ELR (cell line): Measurements from ENCODE around the gene TMC4.

Experiments
- DNase-seq: peaks from one replicate; pipeline ENCODE4 v3.0.0-alpha.2; 2015; ENCODE audit warnings: low read depth

Gene TMC4

DNA sequence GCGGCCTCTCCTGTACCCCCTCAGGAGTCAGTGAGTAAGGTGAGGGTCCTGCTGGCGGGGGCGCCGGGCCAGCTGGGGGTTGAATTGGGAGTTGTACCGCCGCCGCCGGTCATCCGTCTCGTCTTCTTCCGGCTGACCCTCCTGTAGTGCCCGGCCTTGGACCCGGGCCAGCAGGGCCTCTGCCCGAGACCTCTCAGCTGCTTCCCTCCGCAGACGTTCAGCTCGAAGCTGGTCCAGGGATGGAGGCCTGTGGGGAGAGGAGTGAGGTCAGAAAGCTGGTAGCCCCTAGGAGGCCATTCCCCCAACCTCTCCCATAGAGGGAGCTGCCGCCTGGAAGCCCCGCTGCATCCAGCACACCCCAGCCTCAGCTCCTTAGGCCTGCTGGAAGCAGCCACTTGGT, 17.3 kb downstream of the TMC4 start:
- no peak for DNase-seq

DNA sequence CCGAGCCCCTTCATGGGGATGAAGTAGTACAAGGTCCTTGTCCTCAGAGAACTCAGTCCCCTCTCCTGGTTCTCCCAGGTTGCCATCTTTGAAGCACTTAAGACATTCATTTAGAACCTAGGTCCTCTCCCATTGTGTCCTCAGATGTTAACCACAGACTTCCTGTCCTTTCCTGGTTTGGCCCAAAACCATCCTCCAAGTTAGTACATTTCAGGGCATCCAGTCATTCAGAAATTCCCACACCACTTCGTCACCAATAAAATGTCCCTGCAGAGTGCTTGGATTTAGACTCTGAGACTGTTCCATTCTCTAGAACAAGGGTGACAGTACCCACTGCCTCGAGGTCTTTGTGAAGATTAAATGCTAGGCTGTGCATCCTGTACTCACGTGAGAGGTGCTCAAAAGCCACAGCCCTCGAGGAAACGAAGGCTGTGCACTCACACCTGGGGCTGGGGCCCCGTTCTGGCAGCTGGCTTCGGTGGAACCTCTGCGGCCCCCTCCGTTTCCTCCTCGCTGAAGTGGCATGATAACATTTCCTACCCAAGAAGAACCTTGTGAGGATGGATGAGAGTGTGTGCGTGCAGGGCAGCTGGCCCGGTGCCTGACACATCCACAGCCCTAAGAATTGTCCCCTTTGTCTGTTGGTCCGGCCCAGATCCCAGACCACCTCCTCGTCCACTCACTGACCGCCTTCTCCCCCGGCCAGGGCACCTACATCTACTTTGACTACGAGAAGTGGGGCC, 18.2 kb downstream of the TMC4 start:
- peak; percentile 72 for DNase-seq

DNA sequence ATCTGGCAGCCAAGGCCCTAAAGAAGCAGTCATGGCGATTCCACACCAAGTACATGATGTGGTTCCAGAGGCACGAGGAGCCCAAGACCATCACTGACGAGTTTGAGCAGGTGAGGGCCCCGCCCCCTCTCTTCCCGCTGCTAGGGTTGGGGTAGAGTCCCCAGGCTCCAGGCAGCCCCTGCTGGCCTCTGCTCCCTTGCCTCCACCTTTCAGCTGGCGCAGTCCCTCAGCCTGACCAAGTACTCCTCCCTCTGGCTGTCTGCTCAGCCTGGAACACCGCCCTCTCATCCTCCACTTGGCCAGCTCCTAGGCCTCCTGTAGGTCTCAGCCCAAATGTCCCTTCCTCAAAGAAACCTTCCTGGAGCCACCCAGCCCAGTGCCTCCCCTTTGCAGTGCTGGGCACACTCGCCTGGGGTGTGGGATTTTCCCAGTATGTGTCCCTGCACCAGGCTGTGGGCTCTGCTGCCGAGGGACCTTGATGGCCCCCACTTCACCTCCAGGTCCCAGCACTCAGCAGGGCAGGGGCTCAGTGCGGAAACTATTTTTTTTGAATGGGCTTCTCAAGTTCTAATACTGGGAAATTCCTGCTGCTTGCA, 19.1 kb downstream of the TMC4 start:
- DNase-seq = no peak

DNA sequence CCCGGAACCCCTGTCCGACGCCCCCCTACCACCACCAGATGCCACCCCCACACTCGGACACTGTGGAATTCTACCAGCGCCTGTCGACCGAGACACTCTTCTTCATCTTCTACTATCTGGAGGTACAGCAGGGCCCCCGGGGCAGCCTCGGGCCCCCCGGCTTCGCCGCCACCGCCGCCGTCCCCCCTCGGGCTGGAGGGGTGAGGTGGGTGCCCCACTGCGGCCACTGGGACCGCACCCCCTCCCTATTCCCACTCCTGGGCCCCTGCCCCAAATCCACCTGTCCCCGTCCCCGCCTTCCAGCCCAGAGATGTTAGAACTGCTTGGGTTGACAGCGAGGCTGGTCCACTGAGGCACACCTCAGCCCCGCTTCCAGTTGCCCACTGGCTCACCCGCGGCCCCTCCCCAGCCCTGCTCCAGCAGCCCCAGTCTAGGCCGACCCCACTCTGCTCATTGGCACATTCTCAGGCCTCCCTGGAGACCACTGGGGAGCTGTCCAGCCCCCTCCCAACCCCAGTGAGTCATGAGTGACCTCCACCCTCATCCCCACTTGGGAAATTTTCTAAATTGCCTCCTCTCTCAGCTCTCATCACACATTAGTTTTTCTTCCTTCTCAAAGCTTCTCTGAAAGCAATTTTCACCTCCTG, 20.0 kb downstream of the TMC4 start:
- DNase-seq = no peak

DNA sequence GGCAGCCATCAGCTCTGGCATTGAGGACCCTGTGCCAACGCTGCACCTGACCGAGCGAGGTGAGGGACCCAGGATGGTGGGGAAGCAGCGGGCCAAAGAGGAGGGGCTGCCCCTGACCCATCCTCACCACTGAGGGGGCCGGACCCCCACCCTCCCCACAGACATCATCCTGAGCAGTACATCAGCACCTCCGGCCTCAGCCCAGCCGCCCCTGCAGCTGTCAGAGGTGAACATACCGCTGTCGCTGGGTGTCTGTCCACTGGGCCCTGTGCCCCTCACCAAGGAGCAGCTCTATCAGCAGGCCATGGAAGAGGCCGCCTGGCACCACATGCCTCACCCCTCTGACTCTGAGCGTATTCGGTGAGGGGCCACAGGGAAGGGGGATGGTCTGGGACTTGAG, 20.7 kb downstream of the TMC4 start:
- no peak for DNase-seq

DNA sequence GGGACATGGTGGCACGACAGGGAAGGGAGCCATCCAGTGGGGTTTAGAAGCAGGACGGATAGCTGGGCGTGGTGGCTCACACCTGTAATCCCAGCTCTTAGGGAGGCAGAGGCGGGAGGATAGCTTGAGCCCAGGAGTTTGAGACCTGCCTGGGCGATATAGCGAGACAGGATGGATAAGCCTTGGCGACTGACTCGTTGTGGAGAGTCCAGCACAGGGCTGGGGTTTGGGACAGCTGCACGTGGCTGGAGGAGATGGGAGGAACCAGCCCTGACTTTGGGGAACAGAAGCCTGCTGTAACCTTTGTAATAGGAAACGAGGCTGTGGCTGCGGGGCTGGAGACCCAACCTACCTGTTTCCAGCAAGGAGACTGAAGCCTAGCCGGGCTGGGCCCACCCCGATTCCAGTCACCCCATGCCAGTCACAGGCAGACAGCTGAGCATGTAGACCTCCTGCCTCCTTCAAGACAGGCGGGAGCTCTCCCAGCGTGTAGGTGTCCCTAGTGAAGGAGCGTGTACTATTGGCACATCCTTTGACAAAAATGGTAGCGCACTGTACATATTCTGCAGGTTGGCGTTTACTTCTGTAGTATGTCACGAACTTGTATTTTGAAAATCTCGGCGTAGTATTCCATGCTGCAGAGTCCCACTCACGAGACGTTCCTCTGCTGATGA, 21.5 kb downstream of the TMC4 start:
- no peak for DNase-seq

DNA sequence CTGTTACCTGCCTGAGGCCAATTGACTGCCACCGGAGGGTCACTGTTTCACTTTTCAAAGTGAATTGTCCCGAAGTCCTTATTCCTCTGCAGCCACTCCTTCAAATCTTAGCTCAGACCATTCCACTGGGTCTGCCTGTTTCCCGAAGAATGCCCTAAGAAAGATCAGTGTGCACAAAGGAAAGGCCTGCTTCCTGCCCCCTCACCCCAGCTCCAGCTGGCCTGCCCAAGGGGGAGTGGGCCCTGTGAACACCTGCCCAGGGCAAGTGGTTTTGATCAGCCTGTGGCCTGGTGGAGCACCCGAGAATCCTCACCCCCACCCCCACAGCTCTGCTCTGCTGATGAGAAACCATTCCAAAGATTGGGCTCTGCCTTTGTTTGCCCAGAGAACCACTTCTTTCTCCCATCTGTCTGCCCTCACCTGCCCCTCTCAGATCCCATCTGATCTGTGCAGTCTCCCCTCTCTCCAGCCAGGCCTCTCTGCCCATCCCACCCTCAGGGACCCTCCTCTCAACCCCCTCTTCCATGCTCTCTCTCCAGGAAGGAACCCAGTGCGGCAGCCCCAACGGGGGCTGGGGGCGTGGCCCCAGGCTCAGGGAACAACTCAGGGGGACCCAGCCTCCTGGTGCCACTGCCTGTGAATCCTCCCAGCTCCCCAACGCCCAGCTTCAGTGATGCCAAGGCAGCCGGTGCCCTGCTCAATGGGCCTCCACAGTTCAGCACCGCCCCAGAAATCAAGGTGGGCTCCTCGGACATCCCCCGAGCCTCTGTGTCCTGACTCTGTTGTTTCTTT, 23.7 kb downstream of the TMC4 start:
- no peak for DNase-seq

DNA sequence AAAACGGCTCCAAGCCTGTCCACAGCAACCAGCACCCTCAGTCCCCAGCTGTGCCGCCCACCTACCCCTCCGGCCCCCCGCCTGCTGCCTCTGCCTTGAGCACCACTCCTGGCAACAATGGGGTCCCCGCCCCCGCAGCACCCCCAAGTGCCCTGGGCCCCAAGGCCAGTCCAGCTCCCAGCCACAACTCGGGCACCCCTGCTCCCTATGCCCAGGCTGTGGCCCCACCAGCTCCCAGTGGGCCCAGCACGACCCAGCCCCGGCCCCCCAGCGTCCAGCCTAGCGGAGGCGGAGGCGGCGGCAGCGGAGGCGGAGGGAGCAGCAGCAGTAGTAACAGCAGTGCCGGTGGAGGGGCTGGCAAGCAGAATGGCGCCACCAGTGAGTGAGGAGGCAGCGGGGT, 24.8 kb downstream of the TMC4 start:
- DNase-seq = no peak

DNA sequence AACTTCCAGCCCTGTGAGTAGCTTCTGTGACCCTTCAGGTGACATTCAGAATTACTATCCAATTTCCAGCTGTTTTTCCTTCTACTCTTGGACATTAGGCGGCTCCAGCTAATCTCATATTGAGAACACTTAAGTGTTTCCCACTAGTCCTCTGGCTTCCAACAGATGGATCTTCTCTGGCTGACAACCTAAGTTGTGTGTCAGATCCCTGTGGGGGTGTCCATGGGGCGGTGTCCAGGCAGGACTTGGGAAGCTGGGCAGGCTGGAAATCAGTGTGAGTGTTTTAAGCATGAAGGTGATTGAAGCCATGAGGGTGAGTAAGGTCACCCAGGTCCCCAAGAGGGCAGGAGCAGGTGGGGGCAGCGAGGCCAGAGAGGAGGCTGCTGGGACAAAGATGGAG, 25.3 kb downstream of the TMC4 start:
- no peak for DNase-seq

DNA sequence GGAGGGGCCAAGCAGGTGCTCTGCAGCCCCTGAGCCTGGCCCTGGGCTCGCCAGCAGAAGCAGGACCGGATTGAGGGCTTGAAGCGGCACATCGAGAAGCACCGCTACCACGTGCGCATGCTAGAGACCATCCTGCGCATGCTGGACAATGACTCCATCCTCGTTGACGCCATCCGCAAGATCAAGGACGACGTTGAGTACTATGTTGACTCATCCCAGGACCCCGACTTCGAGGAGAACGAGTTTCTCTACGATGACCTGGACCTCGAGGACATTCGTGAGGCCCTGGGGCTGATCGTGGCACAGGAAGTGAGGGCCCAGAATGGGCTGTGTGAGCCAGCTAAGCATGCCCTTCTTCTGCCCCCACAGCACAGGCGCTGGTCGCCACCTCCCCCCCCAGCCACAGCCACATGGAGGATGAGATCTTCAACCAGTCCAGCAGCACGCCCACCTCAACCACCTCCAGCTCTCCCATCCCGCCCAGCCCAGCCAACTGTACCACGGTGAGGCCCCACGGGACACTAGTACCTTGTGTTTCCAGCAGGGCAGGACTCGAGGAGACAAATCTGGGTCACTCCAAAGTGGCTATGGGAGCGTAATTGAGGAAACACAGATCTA, 27.3 kb downstream of the TMC4 start:
- no peak for DNase-seq

DNA sequence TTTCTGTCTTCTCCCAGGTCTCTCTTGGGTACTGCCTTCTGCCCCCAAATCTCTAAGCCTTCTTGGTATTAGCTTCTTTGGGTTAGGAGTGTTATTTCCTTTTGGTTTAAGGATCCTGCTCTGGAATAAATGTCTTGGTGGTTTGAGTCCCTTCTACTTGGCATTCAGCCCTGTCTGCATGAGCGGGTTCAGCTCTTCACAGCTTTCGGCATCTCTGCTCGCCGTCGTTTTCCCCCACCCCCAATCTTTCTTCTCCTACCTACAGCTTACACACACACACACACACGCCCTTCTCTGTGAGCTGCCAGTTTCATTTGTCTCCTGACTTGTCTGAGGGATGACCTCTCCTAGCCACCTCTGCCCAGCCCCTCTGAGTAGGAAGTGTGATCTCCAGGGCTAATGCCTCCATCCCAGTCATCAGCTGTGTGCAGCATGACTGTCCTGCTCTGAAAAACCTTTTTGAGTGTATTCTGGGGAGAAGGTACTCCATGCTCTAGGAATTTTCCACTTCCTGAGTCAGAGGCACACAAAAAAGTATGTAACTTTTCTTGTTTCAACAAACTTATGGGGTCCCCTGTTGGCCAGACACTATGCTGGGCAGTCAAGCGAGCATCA, 30.7 kb downstream of the TMC4 start:
- no peak for DNase-seq

DNA sequence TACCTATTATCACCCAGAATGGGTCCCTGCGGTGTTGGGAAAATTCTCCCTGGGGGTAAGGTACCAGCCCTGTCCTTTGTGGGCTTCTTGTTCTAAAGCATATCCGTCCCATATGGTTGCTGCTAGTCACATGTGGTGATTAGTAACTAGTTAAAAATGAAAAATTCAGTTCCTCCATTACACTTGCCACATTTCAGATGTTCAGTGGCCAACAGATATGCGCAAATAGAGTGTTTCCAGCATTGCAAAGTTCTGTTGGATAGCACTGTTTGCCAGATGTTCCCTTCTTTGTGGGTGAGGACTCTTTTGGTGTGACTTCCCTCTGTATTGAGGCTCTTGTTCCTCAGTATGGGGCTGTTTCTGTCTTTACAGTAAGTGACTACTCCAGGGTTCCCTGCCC, 31.6 kb downstream of the TMC4 start:
- no peak for DNase-seq

DNA sequence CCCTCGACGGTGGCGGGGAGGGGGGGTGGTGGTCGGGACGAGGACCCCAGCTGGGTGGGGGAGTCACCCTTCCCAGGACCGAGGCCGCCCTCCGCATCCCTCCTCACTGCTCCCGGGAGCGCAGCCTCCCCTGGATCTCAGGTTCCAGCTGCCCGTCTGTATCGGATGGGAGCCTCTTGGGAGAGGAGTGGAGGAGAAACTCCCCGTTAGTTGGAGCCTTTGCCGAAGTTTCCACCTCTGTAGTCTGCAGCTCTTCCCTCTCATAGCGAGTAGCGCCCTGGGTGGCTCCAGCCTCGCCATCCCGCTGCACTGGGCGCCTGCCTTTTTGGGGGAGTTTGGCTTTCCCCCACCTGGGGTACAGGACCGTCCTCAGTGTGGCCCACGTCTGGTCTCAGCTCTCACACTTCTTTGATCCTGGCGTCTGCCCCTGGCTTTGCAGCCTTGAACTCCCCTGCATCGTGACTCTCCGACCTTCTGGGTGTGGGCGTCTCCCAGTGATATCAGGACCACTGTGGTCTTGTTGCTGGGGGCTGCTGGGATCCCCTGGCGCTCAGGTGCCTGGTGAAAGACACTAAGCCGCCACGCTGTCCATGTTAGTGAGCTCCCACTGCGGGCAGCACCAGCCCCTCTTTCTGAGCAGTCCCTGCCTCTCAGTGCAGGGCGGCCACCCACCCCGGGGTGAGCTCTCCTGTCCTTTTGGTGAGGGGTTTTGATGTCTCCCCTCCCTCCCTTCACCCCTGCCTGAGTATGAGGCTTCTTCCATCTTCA, 34.3 kb downstream of the TMC4 start:
- peak; percentile 28 for DNase-seq

DNA sequence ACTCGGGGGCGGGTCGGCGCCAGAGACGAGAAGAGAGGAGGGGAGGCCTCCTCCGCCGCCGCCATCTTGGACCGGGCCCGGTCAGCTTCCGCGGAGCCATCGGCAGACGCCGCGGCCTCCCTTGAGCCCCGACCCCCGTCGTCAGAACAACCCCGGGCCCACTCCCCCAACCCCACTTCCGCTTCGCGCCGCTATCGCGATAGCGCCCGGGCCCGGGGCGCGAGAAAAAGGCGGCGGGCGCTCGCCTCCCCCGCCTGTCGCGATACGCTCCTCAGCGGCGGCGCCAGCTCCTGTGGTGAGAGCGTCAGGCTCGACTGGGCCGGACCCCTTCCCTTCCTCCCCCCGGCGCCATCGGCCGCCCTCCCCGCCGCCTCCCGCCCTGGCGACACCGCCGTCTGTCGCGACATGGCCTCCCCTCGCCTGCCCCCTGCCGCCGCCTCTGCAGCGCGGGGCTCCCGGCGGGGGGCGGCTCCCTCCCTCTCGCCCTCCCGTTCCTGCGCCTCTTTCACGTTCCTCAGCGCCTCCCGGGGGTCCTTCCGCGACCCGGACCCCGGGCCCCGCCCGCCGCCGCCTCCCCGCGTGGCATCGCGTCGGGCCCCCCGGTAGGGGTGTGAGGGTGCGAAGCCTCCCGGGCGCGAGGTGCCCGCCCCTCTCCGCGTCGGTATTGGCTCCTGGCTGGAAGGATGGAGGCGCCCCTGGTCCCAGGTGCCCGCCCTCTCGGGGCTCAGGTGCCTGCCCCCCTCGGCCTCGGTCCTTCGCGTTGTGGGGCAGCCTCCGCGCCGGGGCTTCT, 35.1 kb downstream of the TMC4 start, which contains the start of gene CNOT3:
TSS of gene CNOT3 (plus strand) at position 64 of the 790 bp plus-strand sequence. CDS start 5,217 bp downstream, outside the sequence.
- DNase-seq = peak; percentile 41

DNA sequence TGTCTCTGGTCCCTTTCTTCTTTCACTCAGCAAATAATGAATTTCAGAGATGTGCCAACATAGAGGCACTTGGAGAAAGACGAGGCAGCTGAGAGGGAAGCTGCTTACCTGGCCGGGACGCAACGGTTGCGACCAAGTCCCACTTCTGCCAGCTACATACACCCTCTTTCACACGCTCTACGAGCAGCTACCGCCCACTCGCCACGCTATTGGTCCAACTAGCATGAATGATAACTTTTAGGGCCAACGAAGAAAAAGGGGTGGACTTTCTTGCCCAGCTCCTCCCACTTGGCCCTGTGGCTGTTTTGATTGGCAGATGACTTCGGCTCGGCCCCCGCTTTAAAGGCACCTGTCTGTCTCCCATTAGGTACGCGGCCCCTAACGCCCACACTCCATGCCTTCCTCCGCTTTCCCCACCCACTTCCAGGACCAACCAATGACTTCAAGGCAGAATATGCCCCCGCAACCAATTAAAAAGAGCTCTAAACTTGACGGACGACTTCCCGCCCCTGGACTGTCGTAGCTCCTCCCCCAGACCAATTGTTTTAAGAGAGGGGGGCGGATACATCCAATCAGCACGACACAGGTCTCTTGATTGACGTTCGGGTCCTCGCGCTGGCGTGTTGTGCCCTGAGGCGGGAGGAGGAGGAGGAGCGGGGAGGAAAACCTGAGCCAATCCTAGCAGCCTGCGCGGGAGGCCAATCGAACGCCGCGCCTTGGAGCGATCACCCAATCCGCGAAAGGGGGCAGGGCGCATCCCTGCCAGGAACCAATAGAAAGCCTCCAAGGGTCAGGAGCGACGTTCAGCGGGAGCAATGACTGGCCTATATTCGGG, 35.9 kb downstream of the TMC4 start:
- peak; percentile 100 for DNase-seq

DNA sequence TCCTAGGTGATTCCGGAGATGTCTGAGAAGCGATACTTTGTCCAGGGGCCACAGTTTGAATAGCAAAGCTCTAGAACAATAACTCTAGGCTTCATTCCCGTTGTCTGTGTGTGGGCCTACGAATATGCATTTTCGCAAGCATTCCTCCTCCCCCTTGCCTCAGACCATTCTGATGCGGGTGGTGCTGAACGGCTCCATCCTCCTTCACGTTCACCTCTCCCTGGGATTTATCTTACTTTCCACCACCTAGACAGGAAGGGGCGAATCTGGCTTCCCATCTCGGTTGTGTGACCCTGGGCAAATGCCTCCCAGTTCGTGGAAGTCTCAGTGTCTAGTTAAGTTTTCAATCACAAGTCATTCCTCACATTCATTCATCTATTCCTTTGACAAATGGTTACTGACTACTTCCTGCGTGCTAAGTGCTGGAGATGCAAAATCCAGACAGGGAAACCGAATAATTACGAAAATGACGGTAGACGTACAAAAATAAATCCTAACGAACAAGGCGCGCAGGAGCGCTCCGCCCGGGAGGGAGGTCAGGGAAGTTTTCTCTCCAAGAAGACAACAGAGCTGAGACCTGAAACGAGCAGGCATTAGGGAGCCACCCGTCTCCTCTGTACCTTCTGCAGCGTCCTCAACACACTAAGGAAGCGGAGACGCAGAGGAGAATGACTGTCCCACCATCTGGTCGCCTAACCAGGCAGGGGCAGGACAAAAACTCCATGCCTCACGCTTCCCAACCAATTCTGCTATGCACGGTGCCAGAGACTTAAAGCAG, 36.7 kb downstream of the TMC4 start:
- peak; percentile 46 for DNase-seq

DNA sequence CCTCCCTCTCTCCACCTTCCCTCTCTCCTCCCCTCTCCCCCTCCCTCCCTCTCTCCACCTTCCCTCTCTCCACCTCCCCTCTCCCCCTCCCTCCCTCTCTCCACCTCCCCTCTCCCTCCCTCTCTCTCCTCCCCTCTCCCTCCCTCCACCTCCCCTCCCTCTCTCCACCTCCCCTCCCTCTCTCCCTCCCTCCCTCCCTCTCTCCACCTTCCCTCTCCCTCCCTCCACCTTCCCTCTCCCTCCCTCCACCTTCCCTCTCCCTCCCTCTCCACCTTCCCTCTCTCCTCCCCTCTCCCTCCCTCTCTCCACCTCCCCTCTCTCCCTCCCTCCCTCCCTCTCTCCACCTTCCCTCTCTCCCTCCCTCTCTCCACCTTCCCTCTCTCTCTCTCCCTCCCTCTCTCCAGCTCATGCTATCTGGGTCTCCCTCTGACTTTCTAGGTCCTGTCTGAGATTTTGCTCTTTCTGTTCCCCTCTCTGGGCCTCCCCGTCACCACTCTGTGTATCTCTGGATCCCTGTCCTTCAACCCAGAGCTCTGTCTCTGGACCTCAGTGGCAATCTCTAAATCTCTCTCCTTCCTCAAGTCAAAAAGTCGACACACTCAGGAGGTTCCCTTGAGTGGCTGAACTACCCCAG, 38.9 kb downstream of the TMC4 start:
- DNase-seq = no peak
